C4-2B (cell line): ENCODE results near the gene DGKI.

Experiments used
- H3K27ac ChIP-seq: fragments of 450-650 bp; 2 replicates; pipeline ENCODE4 v1.5.1; 2017
- ZFX ChIP-seq: fragments of 450-650 bp; IDR thresholded peaks from 2 replicates; pipeline ENCODE4 v1.6.1; 2017
- TF ChIP-seq, protein P1 (sequence below): fragments of 450-650 bp; conservative IDR thresholded peaks from 2 replicates; pipeline ENCODE4 v1.5.1; 2017; ENCODE audit warnings: mild to moderate bottlenecking

Gene DGKI

DNA sequence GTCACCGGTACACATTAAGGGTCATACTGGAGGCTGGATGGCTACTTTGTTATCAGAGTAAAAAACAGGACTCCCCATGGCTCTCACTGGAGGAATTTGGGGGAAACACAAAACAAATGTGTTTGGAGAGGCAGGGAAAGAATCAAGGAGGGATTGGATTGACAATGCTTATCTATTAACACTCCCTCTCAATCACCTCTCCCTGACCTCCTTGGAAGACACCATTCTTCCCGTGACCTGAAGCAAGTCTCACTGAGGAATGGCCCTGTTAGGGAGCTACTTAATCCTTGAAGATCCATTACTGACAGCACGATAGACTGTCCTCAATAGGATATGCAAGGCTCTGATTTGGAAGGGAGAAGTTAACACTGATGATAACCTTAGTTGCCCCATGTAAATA, 261.2 kb downstream of the DGKI start:
- no peak for TF ChIP-seq ZFX
- TF ChIP-seq, protein P1, sequence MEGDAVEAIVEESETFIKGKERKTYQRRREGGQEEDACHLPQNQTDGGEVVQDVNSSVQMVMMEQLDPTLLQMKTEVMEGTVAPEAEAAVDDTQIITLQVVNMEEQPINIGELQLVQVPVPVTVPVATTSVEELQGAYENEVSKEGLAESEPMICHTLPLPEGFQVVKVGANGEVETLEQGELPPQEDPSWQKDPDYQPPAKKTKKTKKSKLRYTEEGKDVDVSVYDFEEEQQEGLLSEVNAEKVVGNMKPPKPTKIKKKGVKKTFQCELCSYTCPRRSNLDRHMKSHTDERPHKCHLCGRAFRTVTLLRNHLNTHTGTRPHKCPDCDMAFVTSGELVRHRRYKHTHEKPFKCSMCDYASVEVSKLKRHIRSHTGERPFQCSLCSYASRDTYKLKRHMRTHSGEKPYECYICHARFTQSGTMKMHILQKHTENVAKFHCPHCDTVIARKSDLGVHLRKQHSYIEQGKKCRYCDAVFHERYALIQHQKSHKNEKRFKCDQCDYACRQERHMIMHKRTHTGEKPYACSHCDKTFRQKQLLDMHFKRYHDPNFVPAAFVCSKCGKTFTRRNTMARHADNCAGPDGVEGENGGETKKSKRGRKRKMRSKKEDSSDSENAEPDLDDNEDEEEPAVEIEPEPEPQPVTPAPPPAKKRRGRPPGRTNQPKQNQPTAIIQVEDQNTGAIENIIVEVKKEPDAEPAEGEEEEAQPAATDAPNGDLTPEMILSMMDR = no peak
- H3K27ac ChIP-seq = no peak overlapping the region

DNA sequence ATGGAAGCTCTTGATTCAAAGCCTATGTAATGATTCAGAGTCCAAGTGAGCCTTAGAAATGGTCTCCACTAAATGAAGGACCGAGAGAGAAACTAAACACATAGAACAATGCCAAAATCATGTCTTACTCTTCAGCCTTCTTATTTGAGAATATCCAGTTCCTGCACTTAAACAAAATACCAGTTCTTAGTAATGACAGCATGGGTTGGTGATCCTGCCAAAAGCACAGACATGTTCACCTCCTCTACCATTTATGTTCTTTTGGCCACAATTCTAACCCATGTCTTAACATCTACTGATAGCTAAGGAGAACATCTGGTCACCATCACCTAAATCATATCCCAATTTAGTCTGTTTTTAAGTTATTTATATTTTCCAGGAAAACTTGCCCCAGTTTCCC, 263.6 kb downstream of the DGKI start:
- TF ChIP-seq, protein P1 = no peak
- TF ChIP-seq ZFX = no peak

DNA sequence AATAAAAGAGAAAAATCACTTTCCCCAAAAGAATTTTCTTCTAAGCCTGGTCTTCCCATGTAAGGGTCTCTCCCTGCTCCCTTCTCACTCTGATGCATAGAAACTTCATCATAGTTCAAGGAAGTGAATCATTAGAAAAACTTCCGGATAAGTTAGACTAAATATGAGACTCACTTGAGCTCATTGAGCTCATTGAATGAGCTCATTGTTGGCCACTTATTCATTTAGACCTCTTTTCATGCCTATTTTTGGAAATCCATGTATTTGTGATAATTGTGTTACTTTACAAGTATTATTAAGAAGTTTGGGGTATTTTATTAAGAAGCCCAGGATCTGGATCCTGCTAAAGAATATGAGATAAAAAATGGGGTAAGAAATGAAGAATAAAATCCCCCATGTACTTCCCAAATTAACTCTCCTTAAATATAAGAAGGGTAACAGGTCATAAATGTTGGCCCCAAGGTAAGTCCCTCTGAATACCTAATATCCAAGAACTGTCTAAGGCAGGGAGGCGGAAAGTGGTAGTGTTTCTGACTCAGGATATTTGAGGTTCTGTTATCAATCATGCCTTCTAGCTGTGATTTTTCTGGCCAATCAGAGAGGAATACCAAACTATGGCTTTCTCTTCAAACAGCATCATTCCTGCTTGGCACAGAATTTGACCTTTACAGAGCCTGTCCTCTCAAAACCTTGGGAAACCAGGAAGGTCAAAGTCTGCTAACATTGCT, 266.7 kb downstream of the DGKI start:
- TF ChIP-seq, protein P1 = no peak
- no peak for TF ChIP-seq ZFX
- H3K27ac ChIP-seq = no peak overlapping the region

More for the DNA sequence above, 263.6 kb downstream of the DGKI start:
- no peak overlapping the region for H3K27ac ChIP-seq

DNA sequence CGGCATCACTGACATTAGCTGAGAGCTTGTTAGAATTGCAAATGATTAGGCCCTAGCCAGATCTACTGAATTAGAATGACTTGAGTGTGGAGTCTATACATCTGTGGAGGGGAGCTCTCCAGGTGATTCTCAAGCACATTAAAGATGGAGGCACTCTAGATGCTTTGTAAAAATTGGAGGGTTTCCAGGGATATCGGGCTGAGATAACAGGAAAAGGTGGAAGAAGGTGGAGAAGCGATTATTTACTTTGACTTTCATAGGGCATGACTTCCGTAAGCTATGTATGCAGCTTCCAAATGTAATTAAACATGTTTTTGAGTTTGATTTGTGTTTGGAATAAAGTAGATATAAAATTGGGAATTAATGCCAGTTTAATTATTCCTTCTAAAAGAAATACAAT, 268.2 kb downstream of the DGKI start:
- no peak overlapping the region for H3K27ac ChIP-seq
- no peak for TF ChIP-seq ZFX

DNA sequence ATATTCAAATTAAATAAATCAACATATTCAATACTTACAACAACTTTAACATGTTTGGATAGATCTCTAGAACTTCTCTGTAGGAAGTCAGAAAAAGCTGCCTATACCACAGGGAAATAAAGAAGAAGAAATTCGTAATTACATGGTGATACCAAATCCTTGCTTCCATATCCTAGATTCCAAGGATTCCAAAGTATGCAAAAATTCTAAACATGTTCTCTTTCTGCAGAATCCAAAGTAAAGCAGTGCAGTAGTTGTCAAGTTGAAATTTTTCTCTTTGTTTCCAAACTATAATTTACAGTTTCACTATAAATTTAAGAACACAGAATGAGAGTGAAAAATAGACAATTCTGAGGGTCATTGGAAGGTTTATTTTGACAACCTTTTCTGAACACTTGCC, 269.6 kb downstream of the DGKI start:
- H3K27ac ChIP-seq = no peak overlapping the region
- TF ChIP-seq, protein P1 = no peak
- TF ChIP-seq ZFX = no peak

DNA sequence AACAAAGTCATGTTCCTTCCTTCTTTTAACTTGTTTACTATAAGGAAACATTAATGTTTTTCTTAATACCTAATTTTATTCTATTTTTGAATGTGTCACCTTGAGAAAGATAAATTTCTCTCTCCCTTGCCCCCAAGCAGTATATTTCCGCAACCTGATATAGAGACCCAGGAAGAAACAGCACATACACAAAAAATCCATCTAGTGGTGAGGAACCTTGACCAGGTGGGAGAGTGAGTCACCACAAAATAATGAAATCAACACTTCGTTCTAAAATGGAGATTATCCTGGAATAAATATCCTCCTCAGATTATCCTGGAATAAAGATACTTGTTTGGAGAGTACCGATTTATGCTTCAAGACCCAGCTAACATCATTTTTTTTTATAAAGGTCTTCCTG, 270.3 kb downstream of the DGKI start:
- TF ChIP-seq ZFX = no peak
- TF ChIP-seq, protein P1 = no peak
- no peak overlapping the region for H3K27ac ChIP-seq

DNA sequence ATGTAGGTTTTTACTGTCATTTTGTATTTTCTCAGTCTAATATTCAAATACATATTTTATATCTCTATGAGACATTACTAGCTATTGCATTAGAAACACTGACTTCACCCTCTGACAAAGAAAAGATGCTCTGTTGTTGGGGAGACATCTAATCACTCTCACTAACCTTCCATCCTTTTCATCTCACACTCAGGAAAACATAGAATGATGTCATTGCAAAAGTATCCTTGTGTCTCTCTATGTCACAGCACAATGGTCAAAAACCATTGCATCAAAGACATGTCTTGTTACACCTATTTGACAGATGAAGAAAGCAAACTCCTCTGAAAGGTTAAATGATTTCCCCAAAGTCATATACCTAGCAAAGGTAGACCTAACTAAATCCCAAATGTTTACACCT, 272.0 kb downstream of the DGKI start:
- no peak overlapping the region for H3K27ac ChIP-seq
- TF ChIP-seq ZFX = no peak

DNA sequence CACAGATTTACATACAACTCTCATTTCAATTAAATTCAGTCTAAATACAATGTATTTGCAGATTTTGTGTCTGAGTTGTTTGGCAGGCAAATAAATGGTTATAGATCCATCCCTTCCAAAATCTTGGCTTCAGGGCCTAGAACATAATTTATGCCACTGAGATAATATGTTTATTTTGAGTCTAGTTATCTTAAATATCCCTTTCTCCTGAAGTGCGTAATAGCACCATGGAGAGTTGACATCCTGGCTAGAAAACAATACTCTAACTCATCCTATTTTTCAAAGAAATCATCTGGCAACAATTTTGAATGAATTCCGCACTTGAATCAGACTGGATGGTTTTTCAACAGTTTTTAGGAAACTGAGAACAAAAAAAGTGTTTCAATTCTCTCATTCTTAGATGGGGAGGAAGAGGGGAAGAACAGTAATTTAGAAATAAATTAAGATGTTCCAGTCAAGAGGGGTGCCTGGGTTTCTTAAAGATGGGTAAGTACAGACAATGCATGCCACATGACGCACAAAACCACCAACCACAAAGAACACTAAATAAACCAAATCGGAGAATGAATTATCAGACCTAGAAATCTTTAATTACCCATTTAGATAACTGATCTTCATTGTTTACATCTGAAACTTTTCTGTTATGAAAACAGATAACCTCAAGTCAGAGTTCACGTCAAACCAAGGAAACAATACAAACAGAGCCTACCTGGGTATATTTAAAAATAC, 274.6 kb downstream of the DGKI start:
- TF ChIP-seq, protein P1 = no peak
- no peak for TF ChIP-seq ZFX

More for the DNA sequence above, 274.6 kb downstream of the DGKI start:
- H3K27ac ChIP-seq = no peak overlapping the region
